Left cardiac atrium (tissue), 4 donors: Measurements from ENCODE around the gene HSPBAP1. TPM values are rescaled to one million over a fixed set of nuclear protein-coding genes. Genes with fewer than 3 reads are reported as not detected.
A peak's percentile ranks its signal among the peaks of the same experiment; 100 is the strongest.

Source experiments
- ATAC-seq, 2 donors: fragments of 200-7000 bp; cut with Tn5 transposase; one replicate each; pipeline ENCODE4 v1.9.1; 2020; ENCODE audit warnings: mild to moderate bottlenecking in 2 of 2, moderate library complexity in 2 of 2
- DNase-seq: peaks from one replicate; pipeline ENCODE4 v3.0.0-alpha.2; 2020
- intact Hi-C, 2 donors: fragments of 100-400 bp; cut with DNase I; formaldehyde crosslinking; loops; one replicate each; pipeline versions ENCODE4 v1.14.1 to v1.15.1; 2022 to 2023
- total RNA-seq, 2 donors: library from RNA; stranded (reverse); fragmentation: NEBNext Ultra II Directional; extraction: Animal tissue kit (Norgen Biotek cat#: 25700); gene quantifications; one replicate each; pipeline ENCODE4 v1.2.1, GENCODE V29; 2021
- donor health status: DM: no; HTN: yes; CAD: no.
- donor health status: DM: no; HTN: yes; CAD: no; lungs with severe emphysema.
- donor health status: DM: yes; HTN: yes; CAD: no.
- donor health status: Dilated cardiomyopathy.

The HSPBAP1 gene
- total RNA-seq, 2 donors from 2014 or later, result 6.2 to 6.3 TPM

- ATAC-seq, result no peak
- intact Hi-C loops, result no loop called here
- DNase-seq, result no peak
These were observed 5.8 kb downstream of the HSPBAP1 start for GRCh38 chr3:122787872-122788271.

DNA sequence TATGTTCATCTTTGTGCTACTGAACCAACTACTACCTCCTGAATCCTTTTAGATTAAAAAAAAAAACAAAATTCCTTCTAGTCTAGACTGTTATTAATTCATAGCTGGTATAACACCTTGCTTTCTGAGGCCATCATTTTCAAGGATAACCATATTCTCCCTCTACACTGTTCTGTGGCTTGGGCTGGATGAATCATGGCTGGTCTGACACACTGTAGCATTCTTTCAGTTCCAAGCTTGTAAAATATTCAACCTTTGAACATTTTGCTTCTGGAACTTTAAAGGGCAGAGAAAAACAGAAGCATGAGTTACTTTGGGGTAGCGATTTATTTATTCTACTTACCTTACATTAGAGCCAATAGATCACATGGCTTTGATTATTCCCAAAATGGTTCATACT lies 7.6 kb downstream of the HSPBAP1 start:
- intact Hi-C loops, result no loop called here
- ATAC-seq, result no peak

DNA sequence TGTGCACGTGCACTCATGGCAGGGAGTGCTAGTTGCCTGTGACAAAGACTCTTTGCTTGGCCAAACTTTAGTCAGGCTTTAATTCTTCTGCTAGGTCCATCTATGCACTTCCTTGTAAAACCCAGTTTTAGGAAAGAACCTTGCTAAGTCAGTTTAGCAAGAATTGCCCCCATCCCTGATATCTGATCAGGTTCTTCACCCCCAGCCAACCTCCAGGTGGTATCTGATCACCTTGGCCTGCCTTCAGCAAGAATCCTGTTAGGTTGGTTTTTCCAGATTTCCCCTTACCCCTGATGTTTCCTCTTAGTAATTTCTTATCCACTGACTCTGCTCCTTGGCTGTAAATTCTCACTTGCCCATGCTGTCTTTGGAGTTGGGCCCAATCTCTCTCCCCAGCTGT lies 8.4 kb downstream of the HSPBAP1 start:
- no peak for DNase-seq
- ATAC-seq, result no peak
- intact Hi-C loops, result no loop called here

More for the DNA sequence above, 7.6 kb downstream of the HSPBAP1 start:
- no peak for DNase-seq

DNA sequence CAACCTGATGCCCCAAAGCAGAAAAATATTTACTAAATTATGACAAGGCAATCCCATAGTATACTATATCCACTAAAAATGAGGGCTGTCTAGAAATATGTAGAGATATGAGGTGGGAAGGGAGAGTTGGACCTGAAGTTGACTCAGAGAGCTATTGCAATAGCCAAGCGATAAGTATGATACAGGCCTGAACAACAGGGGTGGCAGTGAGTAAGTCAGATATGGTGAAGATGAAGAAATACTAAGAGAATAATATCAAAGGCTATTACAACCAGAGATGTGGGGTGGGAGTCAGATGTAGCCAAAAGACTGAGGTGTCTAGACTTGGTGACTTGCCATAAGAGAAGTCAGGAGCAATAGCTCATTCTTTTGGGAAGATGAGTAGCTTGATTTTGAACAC lies 9.2 kb downstream of the HSPBAP1 start:
- ATAC-seq, result peak in 1 of 2 donors; percentile 95
- DNase-seq, result no peak
- intact Hi-C loops, result no loop called here

GRCh38 chr3:122782804-122783203 lies 10.8 kb downstream of the HSPBAP1 start:
- intact Hi-C loops, result no loop called here
- ATAC-seq, result no peak

DNA sequence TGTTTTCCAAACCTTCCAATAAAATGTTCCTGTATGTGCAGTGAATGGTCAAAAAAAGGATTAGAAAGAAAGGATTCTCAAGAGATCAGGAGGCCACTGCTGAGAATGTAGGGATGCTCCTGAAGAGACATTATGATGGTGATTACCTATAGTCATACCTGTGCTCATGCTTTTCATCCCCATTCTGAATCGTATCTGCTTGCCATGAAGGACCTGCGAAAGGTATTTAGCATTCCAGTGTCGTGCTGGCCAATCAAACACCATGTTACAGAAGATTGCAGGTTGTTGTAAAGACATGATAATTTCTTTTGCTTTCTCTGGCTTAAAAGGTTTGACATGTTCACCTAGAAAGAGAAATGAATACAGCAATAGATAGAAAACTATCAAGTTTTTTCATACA lies 16.1 kb downstream of the HSPBAP1 start:
- DNase-seq, result no peak
- intact Hi-C loops, result no loop called here
- ATAC-seq, result no peak

More at GRCh38 chr3:122782804-122783203, 10.8 kb downstream of the HSPBAP1 start:
- no peak for DNase-seq

DNA sequence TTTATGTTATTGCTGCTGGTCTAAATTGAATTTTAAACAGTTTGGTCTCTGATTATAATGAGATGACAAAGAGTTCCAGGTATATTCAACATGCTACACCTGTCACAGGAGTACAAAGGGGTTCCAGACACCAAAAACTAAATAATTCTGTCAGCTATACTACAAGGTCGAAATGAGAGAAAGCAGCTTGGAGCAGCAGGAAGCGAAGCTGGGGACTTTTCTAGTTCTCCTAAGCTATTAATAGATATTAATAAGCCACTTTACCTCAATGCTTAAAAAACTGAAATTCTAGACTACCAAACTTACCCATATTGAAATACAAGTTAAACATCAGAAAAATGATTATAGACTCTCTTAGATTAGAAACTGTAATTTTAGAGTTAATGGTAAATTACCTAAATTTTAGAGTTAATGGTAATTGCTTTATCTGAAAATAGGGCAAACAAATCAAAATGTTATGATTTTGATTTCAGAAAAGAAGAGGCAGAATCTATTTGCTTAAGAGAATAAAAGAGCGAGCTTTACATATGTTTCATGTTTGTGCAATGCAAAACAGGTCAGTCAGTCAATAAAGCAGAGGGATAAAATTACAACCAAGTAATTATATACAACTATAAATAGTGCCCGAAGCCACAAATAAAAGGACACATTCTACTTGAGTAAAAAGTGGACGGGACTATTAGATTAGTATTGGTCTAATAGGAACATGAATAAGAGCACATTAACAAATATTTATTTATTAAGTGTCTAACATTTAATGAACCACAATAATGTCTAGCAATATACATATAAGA lies 16.8 kb downstream of the HSPBAP1 start:
- DNase-seq (no peak), ATAC-seq (no peak)
- intact Hi-C loops, result no loop called here

DNA sequence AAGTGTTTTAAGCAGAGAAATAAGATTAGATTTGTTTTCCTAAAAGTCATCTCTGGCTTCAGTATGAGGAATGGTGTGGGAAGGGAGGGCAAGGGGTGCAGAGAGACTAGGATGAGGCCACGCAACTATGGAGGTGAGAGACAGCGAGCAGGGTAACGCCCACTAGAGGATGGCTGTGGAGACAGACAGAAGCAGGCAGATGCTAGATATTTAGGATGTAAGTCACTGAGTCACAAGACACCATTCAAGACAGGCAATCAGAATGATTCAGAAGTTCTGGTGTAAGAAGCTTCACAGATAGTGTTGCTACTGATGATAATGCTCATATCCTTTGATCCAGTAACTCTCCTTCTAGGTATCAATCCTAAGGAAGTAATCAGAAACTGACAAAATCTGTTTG lies 19.1 kb downstream of the HSPBAP1 start:
- intact Hi-C loops, result no loop called here
- no peak for DNase-seq
- no peak for ATAC-seq

- intact Hi-C loops, result no loop called here
- DNase-seq (no peak), ATAC-seq (no peak)
These were observed 19.6 kb downstream of the HSPBAP1 start for GRCh38 chr3:122773944-122774509.

- no peak for DNase-seq
- intact Hi-C loops, result no loop called here
- no peak for ATAC-seq
These were observed 20.8 kb downstream of the HSPBAP1 start for GRCh38 chr3:122772827-122773226.

- no peak for DNase-seq
- ATAC-seq, result no peak
- intact Hi-C loops, result no loop called here
These were observed 23.0 kb downstream of the HSPBAP1 start for GRCh38 chr3:122770521-122771202.

- ATAC-seq (peak; percentile 34 to 69), DNase-seq (no peak)
- intact Hi-C loops, result no loop called here
These were observed 25.9 kb downstream of the HSPBAP1 start for GRCh38 chr3:122767540-122768372.

DNA sequence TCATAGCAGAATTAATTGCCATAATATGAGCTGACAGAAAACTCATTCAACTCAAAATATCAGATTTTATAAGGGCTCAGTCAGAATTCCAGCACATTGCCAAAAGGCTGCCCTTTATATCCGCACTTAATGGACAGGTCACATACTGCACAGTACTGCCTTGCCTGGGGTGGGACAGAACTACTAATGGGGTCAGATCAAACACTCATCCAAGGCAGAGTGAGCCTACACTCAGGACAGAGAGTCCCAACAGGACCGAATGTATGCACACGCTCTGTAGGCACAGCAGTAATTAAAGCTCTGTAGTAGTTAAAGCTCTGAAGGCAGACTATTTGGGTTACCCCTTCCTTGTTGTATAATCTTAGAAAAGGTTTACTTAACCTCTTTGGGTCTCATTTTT lies 27.2 kb downstream of the HSPBAP1 start:
- no peak for DNase-seq
- intact Hi-C loops, result no loop called here
- ATAC-seq, result no peak

GRCh38 chr3:122760453-122761271 lies 33.0 kb downstream of the HSPBAP1 start:
- intact Hi-C loops, result no loop called here
- ATAC-seq (no peak), DNase-seq (no peak)

DNA sequence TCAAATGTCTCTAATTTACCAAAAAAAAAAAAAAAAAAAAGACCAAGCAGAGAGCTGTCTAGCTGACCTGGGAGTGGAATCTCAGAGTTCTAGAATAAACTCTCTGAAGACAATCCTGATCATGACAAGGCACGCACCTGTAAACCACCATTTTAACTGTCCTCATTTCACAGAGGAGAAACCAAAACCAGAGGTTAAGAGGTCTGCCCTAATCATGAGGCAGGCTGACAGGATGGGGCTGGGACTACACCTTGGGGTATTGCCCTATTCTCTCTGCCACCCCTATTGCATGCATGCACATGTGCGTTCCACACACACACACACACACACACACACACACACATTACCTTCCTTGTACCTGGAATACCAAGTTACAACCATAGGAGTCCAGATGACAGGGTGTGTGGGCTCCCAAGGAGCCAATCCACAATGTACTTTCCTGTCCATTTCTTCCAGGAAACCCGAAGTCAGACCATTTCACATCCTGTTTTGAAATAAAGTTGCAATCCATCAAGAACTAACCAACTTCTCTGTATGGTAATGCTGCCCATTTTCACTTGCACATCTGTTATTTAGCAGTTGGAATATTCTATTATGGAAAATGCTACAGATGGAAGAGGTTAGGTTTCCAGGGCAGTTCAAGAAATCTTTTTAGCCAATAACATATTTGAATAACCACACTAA lies 34.6 kb downstream of the HSPBAP1 start:
- ATAC-seq (peak; percentile 18 to 47), DNase-seq (no peak)
- intact Hi-C loops, result no loop called here

- ATAC-seq, result no peak
- intact Hi-C loops, result no loop called here
- DNase-seq, result no peak
These were observed 38.1 kb downstream of the HSPBAP1 start for GRCh38 chr3:122755491-122755890.

DNA sequence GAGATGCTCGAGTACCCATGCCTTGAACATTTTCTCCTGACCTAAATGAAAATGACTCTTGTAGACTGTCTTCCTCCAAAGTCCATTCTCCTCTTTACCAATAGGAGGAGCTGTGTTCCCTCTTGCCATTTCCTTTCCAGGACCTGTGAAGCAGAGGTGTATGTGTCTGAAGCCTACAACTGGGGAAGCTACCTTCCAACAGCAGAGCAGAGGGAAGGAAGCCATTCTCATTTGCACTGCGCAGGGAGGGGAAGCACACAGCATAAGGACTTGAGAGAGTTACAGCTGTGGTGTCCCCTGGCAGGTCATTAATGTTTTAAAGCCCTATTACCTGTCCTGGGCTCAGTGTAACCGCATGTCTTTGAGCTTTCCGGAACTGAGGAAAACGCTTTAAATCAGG lies 38.7 kb downstream of the HSPBAP1 start:
- ATAC-seq, result peak in 1 of 2 donors; percentile 46
- intact Hi-C loops, result no loop called here
- DNase-seq, result no peak

- intact Hi-C loops, result no loop called here
- ATAC-seq (no peak), DNase-seq (no peak)
These were observed 45.3 kb downstream of the HSPBAP1 start for GRCh38 chr3:122748347-122748746.
